ENCODE results near the gene MYH14. TPM values are rescaled to one million over a fixed set of nuclear protein-coding genes. Genes with fewer than 3 reads are reported as not detected.

Gene MYH14
- total RNA-seq, 4 donors from 2014 or later, result 8.3 to 82.1 (median 12.4) TPM

DNA sequence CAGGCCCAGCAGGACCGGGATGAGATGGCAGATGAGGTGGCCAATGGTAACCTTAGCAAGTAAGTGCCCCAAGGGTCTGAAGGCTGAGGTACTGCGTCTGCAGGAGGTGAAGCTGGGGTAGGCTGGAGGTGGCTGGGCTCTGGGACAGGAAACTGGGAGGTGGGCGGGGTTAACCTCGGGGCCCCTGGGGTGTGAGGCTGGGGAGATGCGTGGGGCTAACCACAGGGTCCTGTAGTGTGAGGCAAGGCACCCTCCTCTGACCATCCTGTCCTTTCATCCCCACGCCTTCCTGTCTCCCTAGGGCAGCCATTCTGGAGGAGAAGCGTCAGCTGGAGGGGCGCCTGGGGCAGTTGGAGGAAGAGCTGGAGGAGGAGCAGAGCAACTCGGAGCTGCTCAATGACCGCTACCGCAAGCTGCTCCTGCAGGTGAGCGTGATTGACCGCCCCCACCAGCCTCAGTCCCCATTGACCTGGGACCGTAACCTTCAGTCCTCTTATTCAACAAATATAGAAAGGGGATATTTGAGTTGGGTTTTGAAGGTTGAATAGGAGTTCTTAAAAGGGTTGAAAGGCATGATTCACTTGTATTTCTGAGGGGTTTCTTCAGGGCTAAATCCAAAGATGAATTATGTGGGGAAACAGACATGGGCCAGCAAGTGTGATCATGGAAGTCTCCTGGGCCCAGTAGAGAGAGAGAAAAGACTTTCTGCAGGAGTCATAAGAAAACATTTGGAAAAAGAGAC is 90.0 kb downstream of the MYH14 start:
- TF ChIP-seq, protein P1, sequence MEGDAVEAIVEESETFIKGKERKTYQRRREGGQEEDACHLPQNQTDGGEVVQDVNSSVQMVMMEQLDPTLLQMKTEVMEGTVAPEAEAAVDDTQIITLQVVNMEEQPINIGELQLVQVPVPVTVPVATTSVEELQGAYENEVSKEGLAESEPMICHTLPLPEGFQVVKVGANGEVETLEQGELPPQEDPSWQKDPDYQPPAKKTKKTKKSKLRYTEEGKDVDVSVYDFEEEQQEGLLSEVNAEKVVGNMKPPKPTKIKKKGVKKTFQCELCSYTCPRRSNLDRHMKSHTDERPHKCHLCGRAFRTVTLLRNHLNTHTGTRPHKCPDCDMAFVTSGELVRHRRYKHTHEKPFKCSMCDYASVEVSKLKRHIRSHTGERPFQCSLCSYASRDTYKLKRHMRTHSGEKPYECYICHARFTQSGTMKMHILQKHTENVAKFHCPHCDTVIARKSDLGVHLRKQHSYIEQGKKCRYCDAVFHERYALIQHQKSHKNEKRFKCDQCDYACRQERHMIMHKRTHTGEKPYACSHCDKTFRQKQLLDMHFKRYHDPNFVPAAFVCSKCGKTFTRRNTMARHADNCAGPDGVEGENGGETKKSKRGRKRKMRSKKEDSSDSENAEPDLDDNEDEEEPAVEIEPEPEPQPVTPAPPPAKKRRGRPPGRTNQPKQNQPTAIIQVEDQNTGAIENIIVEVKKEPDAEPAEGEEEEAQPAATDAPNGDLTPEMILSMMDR (IDR thresholded peaks at IDR 0.05; ENCODE audit: low read depth), result no peak

DNA sequence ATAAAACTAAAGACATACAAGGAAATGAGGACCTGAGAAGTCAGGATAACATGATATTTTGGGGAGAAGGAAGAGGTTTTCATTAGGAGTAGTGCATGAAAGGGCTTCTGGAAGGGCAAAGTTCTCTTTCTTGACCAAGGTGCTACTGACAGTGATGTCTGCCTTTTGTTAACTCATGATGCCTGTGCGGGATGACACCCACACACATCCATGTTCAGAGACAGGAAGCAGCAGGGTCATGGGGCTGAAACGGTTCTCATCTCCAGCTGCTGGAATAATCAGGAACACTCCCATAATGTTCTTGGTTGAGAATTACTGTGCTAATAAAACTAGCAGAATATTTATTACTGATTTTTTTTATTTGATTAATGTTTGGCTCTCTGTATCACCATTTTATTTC is 96.6 kb downstream of the MYH14 start:
- TF ChIP-seq, protein P1 (IDR thresholded peaks at IDR 0.05; ENCODE audit: low read depth), result no peak

DNA sequence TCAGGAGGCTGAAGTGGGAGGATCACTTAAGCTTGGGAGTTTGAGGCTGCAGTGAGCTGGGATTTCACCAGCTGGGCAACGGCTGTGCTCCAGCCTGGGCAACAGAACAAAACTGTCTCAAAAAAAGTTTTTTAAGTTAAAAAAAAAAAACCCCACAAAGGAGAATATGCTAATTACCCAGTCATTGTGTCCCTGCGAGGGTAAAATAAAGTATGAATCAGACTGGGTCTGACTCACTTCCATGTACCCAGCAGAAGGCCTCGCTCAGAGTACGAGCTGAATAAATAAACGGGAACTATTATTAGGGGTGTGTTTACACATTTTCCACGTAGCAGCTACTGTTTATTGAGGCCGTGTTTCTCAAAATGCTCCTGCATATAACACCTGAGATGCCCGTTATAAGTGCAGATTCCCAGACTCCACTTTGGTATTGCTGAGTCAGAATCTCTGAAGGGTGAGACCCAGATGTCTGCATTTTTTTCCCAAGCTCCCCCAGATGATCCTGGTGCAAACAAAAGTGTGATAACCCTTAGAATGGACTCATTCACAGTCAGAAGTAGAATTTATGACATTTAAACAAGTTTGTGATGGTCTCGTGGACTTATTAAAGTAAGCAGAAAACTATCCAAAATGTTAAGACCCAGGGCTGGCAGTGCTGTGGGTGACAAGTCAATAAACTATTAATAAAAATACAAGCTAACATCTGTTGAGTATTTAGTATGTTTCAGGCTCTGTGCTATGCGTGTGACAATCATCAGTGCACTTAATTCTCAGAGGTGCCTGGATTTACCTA is 97.6 kb downstream of the MYH14 start:
- TF ChIP-seq, protein P1 (IDR thresholded peaks at IDR 0.05; ENCODE audit: low read depth), result no peak

DNA sequence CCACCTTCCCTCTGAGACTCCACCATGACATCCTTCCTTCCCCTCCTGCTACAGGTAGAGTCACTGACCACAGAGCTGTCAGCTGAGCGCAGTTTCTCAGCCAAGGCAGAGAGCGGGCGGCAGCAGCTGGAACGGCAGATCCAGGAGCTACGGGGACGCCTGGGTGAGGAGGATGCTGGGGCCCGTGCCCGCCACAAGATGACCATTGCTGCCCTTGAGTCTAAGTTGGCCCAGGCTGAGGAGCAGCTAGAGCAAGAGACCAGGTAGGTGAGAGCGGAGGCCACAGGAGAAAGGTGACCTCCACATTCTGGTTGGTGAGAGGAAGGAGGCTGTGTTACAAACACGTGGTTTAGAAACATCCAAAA is 98.2 kb downstream of the MYH14 start:
- TF ChIP-seq, protein P1 (IDR thresholded peaks at IDR 0.05; ENCODE audit: low read depth), result no peak

DNA sequence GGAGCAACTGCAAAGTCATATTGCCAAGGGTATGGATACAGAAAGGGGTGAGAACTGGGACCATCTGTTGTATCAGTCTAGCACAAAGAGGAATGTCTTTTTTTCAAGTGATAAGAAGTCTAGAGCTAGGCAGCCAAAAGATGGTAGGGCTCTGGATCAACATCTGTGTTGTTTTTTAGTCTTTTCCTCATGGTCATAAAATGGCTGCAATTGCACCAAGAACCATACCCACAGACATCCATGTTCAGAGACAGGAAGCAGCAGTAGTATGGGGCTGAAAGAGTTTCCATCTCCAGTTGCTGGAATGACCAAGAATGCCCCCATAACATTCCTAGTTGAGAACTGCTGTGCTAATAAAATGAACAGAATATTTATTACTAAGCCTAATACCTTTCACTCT is 100.1 kb downstream of the MYH14 start:
- TF ChIP-seq, protein P1 (IDR thresholded peaks at IDR 0.05; ENCODE audit: low read depth), result no peak

DNA sequence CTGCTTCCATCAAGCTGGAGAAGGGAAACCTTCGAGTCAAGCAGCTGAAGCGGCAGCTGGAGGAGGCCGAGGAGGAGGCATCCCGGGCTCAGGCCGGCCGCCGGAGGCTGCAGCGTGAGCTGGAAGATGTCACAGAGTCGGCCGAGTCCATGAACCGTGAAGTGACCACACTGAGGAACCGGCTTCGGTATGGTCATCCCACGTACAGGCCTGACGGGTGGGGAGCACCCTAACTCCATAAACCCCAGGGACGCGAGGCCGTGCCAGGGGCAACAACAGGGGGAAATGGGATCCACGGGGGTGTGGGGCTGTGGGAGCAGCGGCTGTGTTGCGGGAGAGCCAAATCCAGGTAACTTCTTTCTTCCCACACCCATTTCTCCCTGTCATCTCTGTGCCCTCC is 105.6 kb downstream of the MYH14 start:
- TF ChIP-seq, protein P1 (IDR thresholded peaks at IDR 0.05; ENCODE audit: low read depth), result no peak

DNA sequence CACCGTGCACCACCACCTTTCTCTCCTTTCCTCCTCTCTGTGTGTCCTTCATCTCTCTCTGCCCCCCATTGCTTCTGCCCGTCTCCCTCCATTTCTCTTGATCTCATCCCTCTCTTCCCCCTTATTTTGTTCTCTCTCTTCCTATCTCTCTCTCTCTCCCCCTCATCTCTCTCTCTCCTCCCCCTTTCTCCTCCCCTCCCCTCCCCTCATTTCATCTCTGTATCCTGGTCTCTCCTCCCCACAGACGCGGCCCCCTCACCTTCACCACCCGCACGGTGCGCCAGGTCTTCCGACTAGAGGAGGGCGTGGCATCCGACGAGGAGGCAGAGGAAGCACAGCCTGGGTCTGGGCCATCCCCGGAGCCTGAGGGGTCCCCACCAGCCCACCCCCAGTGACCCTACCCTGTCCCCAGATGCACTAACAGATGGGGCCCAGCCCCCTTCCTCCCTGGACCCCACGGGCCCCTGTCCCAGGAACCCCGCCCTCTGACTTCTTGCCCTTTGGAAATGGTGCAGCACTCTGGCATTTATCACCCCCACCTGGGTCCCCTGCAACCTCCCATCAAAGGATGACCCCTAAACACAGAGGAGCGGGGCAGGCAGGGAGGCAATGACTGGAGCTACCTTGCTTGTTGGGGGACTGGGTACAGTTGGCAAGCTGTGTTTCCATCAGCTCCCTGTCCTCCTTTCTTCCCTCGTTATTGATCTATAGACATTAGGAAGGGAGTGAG is 106.1 kb downstream of the MYH14 start:
- TF ChIP-seq, protein P1 (IDR thresholded peaks at IDR 0.05; ENCODE audit: low read depth), result no peak

Measured in subcutaneous adipose tissue (tissue), 4 donors.